GM19395 (cell line): ENCODE results near the gene RNF144A.

Experiments
- ATAC-seq: cut with Tn5 transposase; IDR thresholded peaks from one replicate; pipeline ENCODE4 v1.9.1; 2021; ENCODE audit warnings: mild to moderate bottlenecking, moderate library complexity; ENCODE audit not compliant: unreplicated experiment

RNF144A gene

DNA sequence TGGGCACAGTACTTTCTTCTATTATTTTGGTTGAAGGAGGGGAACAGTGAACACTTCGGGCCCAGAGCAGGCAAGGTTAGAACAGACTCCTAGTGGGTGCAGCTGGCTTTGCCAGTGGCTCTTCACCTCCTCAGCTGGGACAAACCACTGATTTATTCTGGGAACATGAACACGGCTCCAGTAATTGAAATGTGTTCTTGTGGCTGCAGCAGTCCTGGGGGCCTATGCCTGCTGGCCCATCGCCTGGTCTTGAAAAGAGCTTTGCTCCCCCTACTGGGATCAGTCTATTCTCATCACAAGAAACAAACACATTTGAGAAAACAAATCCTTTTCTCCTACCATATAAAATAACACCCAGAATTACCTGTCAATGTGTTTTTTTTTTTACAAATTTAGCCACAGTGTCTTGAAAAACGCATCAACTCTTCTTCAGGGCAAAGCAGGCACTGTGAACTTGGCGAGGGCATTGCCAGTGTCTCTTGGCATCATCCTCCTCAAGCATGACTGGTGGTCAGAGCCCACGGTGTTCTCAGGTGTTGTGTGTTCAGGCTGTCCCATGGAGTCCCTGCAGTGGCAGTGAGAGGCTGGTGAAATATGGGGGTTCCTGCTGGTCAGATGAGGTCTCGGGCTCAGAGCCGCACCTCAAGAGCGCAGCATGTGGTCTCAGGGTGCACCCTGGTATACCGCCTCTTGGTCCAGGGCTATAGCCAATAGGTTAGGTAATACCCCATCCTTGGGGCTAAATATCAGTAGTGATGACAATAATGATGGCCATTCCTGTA is 51.3 kb downstream of the RNF144A start:
- ATAC-seq, result no peak

GRCh38 chr2:6970551-6970950 is 53.3 kb downstream of the RNF144A start:
- no peak for ATAC-seq

GRCh38 chr2:6970976-6971480 is 53.8 kb downstream of the RNF144A start:
- no peak for ATAC-seq

DNA sequence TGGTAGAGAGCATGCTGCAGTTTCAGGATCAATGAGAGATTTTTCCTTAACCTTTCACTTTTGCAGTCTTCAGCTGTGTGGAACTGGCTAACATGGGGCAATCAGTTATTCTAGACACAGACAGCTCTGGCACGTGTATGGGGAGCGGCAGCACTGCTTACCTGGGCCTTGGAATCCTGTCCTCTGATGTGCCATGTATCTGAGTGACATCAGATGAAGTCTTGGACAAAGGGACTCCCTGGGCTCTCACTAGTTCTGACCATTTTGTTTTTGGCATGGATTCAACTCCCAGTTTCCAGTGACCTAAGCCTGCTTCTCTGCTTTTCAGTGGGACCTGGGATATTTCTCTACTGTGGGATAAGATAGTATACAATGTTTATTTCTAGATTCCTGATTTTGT is 54.3 kb downstream of the RNF144A start:
- ATAC-seq, result no peak

- no peak for ATAC-seq
Measured at GRCh38 chr2:6972067-6972710, 55.0 kb downstream of the RNF144A start.

DNA sequence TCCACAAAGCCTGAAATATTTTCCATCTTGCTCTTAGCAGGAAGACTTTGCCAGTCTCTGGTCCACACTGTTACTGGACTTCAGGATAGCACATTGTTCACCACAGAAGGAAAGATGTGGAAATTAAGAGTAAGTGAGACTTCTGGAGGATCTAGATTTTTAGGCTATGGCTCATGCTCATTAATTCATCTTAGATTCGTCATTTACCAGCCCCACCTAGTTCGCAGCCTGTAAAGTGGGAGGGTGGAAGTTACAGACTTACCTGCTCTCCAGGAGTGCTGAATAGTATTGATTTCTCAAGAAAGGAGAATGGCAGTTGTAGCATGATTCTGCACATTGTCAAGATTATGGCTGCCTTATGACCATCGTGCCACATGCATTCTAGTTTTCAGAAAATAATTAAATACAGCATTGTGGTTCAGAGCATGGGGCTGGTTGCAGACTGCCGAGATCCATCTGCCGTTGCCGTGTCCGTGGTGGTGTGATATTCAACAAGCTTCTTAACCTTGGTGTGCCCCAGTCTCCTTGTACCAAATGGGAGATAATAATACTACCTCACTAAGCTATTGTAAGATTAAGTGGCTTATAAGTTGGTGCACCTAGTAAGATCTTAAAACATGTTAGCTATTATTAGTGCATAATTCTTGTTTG is 56.8 kb downstream of the RNF144A start:
- no peak for ATAC-seq

- ATAC-seq, result no peak
Measured at GRCh38 chr2:6975988-6976387, 58.8 kb downstream of the RNF144A start.

GRCh38 chr2:6977113-6977741 is 60.0 kb downstream of the RNF144A start:
- ATAC-seq, result no peak

- ATAC-seq, result no peak
Measured at GRCh38 chr2:6977786-6978185, 60.6 kb downstream of the RNF144A start.

DNA sequence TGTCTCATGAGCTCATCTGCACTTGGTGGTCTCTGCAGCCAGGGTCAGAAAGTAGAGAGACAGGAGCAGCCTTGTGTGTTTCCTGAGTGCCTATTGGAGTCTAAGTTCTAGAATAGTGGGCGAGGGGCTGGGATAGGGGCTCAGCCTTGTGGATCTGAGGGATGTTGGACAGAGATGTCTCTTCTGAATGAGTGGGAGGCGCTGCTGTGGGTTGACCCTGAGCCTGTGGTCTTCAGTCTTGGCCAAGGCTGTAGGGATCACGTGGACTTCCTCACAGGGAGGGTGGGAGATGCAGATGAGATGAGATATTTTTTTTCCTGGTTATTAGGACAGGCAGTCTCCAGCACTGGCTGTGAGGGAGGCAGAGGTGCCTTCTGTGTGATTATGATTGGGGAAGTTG is 61.8 kb downstream of the RNF144A start:
- ATAC-seq, result no peak

GRCh38 chr2:6982449-6982848 is 65.2 kb downstream of the RNF144A start:
- no peak for ATAC-seq

DNA sequence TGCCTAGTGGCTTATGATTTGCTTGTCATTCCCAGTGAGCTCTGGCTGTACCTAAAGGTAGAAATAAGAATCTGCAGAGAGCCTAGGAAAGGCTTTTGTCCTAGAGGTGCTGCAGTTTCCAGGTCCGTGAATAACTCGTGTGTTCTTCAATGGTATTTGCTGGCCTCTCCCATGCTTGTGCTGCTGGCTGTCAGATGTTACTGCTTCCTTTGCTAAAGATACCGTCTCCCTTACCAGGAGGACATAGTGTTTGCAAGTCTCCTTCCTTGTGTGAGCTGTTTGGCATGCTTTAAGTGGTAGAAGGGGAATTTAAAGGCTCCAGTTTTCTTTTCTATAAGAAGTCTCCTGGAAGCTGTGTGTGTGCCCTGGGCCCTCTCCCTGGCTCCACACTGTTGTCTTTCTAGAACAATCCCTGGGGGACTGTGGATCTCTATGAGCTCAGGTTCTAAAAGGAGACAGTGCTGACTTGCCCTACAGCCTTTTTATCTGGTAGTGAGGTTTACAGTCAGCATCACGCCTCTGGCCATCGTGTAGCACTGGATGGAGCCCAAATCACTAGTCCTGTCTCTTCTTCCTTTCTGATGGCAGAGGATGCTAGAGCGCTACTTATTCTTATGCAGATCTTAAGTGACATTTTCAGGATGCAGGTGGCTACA is 65.8 kb downstream of the RNF144A start:
- no peak for ATAC-seq

GRCh38 chr2:6986301-6986911 is 69.2 kb downstream of the RNF144A start:
- no peak for ATAC-seq

- no peak for ATAC-seq
Measured at GRCh38 chr2:6986912-6987361, 69.7 kb downstream of the RNF144A start.

DNA sequence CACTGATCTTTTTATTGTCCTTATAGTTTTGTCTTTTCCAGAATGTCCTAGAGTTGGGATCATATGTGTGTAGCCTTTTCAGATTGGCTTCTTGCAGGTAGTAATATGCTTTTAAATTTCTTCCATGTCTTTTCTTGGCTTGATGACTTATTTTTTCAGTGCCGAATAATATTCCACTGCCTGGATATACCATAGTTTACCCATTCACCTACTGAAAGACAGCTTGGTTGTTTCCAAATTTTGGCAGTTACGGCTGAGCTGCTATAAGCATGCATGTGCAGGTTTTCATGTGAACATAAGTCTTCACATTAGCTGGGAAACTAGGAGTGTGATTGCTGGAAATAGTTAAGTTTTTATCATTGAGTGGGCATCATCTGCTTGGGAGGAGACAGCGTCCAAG is 73.7 kb downstream of the RNF144A start:
- no peak for ATAC-seq

- no peak for ATAC-seq
Measured at GRCh38 chr2:6992794-6993228, 75.6 kb downstream of the RNF144A start.

DNA sequence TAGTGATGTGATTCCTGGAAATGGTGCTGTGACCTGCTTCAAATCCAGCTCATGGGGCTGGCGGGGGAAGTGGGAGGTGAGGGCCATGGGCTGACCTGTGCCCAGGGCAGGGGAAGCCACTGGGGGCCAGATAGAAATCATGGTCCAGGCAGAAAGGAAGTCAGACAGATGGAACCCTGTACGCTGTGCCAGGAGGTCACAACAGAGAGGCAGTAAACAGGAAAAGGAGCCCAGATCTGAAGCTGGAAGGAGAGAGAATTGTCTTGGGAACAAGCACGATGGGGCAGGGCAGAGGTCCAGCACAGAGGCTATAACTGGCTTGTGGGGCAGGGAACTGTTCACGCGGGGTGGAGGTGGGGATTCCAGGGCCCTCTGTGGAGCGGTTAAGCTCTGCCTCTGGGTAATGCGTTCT is 76.0 kb downstream of the RNF144A start:
- ATAC-seq, result no peak

DNA sequence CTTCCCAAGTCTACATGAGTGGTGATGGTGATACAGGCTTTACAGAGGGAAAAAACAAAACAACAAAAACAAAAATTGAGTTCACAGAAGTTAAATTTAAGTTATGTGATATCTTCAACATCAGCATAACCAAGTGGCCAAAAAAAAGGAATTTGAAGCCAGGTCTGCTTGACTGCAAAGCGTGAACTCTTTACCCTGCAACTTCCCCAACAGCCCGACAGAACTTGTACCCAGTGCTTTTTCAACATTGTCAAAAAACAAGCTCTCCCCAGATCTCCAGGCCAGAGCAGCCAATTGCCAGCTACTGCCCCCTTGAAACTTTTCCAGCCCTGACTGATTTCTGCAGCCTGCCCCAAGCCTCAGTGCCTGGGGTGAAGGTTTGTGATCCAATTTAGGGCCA is 76.7 kb downstream of the RNF144A start:
- no peak for ATAC-seq

GRCh38 chr2:6994536-6995128 is 77.4 kb downstream of the RNF144A start:
- ATAC-seq, result no peak
